ENCODE data around the gene BCL2. TPM values are rescaled to one million over a fixed set of nuclear protein-coding genes. Genes with fewer than 3 reads are reported as not detected.

Gene BCL2
- total RNA-seq, 4 donors from 2014 or later = 10.7 to 37.3 (median 24.2) TPM

DNA sequence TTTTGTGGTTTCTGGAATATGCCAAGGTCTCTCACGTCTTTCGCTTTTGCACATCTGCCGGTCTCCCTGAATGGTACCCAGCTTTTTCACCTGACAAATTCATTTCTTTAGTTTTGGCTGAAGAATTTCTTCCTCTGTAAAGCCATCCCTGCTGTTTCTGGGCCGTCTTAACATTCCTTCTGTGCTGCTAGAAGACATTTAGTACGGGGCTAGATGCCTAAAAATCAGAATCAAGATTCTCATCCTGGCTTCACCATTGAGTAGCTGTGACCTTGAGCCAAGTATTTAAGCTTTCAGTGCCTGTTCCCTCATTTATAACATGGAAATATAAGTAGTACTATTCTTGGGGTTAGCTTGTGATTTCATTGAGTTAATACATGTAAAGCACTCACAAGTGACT, 6.4 kb upstream of the BCL2 start:
- TF ChIP-seq POLR2AphosphoS5 (IDR thresholded peaks at IDR 0.05) (no peak), POLR2A (IDR thresholded peaks at IDR 0.05) (no peak)
- no peaks in the 10 kb centered on the region for H3K9me3 ChIP-seq
- H3K27me3 ChIP-seq = no peaks in the 10 kb centered on the region
- H3K4me1 ChIP-seq = peaks cover 12% of the 10 kb centered on the region
- 82% methylated on average over 5 of the region's 5 CpGs for WGBS
- H3K27ac ChIP-seq = no peak overlapping the region
- no peak overlapping the region for H3K4me3 ChIP-seq
- peaks cover 8% of the 10 kb centered on the region for H3K36me3 ChIP-seq
- no peak for DNase-seq (ENCODE audit: low spot score in 2 of 2)

DNA sequence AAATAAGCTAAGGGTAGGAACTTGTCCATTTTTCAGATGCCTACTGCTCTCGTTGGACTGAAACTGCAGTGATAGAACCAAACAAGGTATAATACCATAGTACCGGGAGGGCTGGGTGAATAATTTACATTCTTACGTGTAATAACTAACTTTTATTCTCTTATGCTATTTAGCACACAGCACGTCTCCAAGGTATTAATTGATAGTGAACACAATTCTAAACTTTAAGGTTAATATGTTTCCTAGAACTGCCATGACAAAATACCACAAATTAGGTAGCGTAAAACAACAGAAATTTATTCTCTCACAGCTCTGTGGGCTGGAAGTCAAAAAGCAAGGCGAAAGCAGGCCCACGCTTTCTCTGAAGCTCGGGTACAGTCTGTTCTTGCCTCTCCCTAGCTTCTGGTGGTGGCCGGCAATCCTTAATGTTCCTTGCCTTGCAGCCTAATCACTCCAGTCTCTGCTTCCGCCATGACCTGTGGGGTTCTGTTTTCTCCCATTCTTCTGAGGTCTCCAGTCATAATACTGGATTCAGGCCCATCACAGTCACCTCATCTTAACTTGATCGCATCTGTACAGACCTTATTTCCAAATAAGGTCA, 5.6 kb upstream of the BCL2 start:
- 89% methylated on average over 11 of the region's 11 CpGs for WGBS
- TF ChIP-seq EP300 (IDR thresholded peaks at IDR 0.05) (no peak), POLR2A (IDR thresholded peaks at IDR 0.05) (no peak), POLR2AphosphoS5 (IDR thresholded peaks at IDR 0.05) (no peak)
- TF ChIP-seq, protein P1, sequence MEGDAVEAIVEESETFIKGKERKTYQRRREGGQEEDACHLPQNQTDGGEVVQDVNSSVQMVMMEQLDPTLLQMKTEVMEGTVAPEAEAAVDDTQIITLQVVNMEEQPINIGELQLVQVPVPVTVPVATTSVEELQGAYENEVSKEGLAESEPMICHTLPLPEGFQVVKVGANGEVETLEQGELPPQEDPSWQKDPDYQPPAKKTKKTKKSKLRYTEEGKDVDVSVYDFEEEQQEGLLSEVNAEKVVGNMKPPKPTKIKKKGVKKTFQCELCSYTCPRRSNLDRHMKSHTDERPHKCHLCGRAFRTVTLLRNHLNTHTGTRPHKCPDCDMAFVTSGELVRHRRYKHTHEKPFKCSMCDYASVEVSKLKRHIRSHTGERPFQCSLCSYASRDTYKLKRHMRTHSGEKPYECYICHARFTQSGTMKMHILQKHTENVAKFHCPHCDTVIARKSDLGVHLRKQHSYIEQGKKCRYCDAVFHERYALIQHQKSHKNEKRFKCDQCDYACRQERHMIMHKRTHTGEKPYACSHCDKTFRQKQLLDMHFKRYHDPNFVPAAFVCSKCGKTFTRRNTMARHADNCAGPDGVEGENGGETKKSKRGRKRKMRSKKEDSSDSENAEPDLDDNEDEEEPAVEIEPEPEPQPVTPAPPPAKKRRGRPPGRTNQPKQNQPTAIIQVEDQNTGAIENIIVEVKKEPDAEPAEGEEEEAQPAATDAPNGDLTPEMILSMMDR (IDR thresholded peaks at IDR 0.05) = no peak

DNA sequence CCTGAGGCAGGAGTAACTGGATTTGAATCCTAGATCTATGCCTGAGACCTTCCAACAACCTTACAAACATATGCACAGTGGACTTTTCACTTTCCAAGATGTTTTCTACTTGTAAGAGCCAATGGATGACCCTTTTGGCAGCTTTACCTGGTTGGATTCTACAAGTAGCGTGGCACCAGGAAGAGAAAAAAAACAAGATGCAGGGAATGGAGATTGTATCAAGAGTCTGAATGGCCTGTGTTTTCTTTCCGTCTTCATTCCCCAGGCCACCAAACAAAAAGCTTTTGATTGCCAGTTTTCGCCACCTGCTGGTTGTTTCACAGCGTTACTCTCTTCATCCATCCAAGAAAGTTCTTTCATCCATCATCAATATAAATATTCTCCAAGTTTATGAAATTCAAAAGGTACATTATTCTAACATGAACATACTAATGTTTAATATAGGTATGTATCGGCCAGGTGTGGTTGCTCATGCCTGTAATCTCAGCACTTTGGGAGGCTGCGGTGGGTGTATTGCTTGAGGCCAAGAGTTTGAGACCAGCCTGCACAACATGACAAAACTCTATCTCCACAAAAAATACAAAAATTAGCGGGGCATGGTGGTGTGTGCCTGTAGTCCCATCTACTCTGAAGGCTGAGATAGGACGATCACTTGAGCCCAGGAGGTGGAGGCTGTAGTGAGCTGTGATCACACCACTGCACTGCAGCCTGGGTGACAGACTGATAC, 3.5 kb upstream of the BCL2 start:
- Histone ChIP-seq H3K4me1 (peaks cover 30% of the 10 kb centered on the region), H3K36me3 (no peaks in the 10 kb centered on the region), H3K27me3 (no peaks in the 10 kb centered on the region), H3K9me3 (no peaks in the 10 kb centered on the region), H3K4me3 (no peak overlapping the region), H3K27ac (no peak overlapping the region)
- DNase-seq (ENCODE audit: low spot score in 2 of 2) = no peak
- 31% methylated on average over 8 of the region's 8 CpGs for WGBS
- TF ChIP-seq, protein P1 (IDR thresholded peaks at IDR 0.05) = peak; percentile 70 to 91
- TF ChIP-seq EP300 (IDR thresholded peaks at IDR 0.05) = no peak

More for the DNA sequence above, 5.6 kb upstream of the BCL2 start:
- Histone ChIP-seq H3K9me3 (no peaks in the 10 kb centered on the region), H3K4me3 (no peak overlapping the region), H3K27me3 (no peaks in the 10 kb centered on the region), H3K4me1 (peaks cover 17% of the 10 kb centered on the region), H3K27ac (no peak overlapping the region), H3K36me3 (peaks cover under 1% of the 10 kb centered on the region)
- no peak for DNase-seq (ENCODE audit: low spot score in 2 of 2)

DNA sequence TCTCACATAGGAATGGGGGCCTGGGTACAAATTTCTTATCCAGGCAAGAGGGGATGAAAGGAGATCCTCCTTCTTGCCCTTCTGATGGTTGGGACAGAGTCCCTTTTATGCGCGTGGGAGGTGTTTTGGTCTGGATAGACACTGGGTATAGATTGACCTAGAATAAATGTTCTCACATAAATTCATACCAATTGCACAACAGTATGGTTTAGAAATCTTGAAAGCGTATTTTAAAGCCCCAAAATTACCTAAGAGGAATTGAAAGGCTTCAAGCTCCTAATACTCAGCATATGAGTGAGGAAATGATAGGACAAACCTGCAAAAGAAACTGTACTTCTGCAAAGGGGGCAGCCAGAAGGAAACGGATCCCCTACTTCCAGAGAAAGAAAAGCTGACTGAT, 2.6 kb upstream of the BCL2 start:
- Histone ChIP-seq H3K27me3 (no peaks in the 10 kb centered on the region), H3K36me3 (no peaks in the 10 kb centered on the region), H3K9me3 (no peaks in the 10 kb centered on the region), H3K27ac (no peak overlapping the region), H3K4me3 (no peak overlapping the region), H3K4me1 (peaks cover 39% of the 10 kb centered on the region)
- TF ChIP-seq, protein P1 (IDR thresholded peaks at IDR 0.05) = no peak
- TF ChIP-seq POLR2A (IDR thresholded peaks at IDR 0.05) = no peak
- no peak for TF ChIP-seq EP300 (IDR thresholded peaks at IDR 0.05)
- TF ChIP-seq POLR2AphosphoS5 (IDR thresholded peaks at IDR 0.05) = no peak
- no peak for DNase-seq (ENCODE audit: low spot score in 2 of 2)
- WGBS = 79% methylated on average over 4 of the region's 4 CpGs

DNA sequence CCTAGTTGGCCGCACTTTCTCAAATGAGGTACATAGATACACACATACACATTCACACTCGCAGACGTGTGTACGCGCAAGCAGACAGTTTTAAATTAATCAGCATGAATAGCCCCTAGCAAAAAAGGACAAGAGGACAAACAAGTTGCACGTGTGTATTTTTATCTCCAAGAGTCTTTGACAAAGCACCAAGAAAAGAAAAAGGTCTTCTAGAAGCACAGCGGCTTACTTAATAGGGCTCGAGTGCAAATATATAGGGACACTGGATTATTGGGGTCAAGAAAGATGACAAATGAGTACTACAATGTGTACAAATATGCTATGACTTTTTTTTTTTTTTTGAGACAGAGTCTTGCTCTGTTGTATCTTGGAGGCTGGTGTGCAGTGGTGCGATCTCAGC, 1.7 kb upstream of the BCL2 start:
- 70% methylated on average over 9 of the region's 9 CpGs for WGBS

More for the DNA sequence above, 1.7 kb upstream of the BCL2 start:
- TF ChIP-seq POLR2A (IDR thresholded peaks at IDR 0.05) = no peak
- TF ChIP-seq POLR2AphosphoS5 (IDR thresholded peaks at IDR 0.05) = no peak
- TF ChIP-seq, protein P1 (IDR thresholded peaks at IDR 0.05) = no peak
- no peak for TF ChIP-seq EP300 (IDR thresholded peaks at IDR 0.05)
- Histone ChIP-seq H3K4me3 (peak overlapping the region; percentile 81), H3K4me1 (peaks cover 47% of the 10 kb centered on the region), H3K36me3 (no peaks in the 10 kb centered on the region), H3K27me3 (no peaks in the 10 kb centered on the region), H3K9me3 (no peaks in the 10 kb centered on the region), H3K27ac (peak overlapping the region; percentile 16)
- no peak for DNase-seq (ENCODE audit: low spot score in 2 of 2)
